HAP-1 (cell line): ENCODE measurements around the gene PLA2G4C.
"Not testable (repeated sequence)": the region's sequence is repeated elsewhere in the genome, so short reads cannot be mapped to it uniquely, and the experiment has no call there.

Experiments
- DNase-seq, 2 experiments: peaks; one replicate each; pipeline ENCODE4 v3.0.0-alpha.2; 2016 to 2020; ENCODE audit warnings: low spot score in 2 of 2
- H3K27me3 ChIP-seq: fragments of 250-450 bp; sonication (Bioruptor Pico); 2 replicates; pipeline ENCODE4 v1.5.1; 2020; ENCODE audit warnings: low read depth, mild to moderate bottlenecking, moderate library complexity
- H3K36me3 ChIP-seq: fragments of 250-450 bp; sonication (Bioruptor Pico); replicated peaks from 2 replicates; pipeline ENCODE4 v1.5.1; 2020; ENCODE audit warnings: mild to moderate bottlenecking
- H3K4me1 ChIP-seq: fragments of 250-450 bp; sonication (Bioruptor Pico); 2 replicates; pipeline ENCODE4 v1.5.1; 2020; ENCODE audit warnings: mild to moderate bottlenecking
- H3K4me3 ChIP-seq: fragments of 250-450 bp; sonication (Bioruptor Pico); 2 replicates; pipeline ENCODE4 v1.5.1; 2020; ENCODE audit warnings: mild to moderate bottlenecking, moderate library complexity
- H3K9me3 ChIP-seq: fragments of 250-450 bp; sonication (Bioruptor Pico); 2 replicates; pipeline ENCODE4 v1.5.1; 2020; ENCODE audit warnings: mild to moderate bottlenecking, moderate library complexity
- in situ Hi-C: fragments of 300-500 bp; cut with MboI; formaldehyde crosslinking; loops from 3 replicates; pipeline ENCODE4 v1.14.3; 2020; ENCODE audit warnings: low sequenced_read_pairs, inconsistent platforms, mixed read lengths

Gene PLA2G4C

GRCh38 chr19:48094129-48094854 lies 16.3 kb downstream of the PLA2G4C start:
- no peaks in the 10 kb centered on the region for H3K9me3 ChIP-seq
- in situ Hi-C loops = no loop called here
- no peaks in the 10 kb centered on the region for H3K27me3 ChIP-seq
- no peak for DNase-seq
- no peaks in the 10 kb centered on the region for H3K4me1 ChIP-seq
- no peak overlapping the region for H3K4me3 ChIP-seq
- no peaks in the 10 kb centered on the region for H3K36me3 ChIP-seq

- H3K27me3 ChIP-seq, H3K9me3 ChIP-seq, H3K4me3 ChIP-seq, H3K4me1 ChIP-seq, in situ Hi-C loops, H3K36me3 ChIP-seq: not testable (repeated sequence)
- peak in 1 of 2 experiments; percentile 27 for DNase-seq
These were observed 19.4 kb downstream of the PLA2G4C start for GRCh38 chr19:48091111-48091718.

DNA sequence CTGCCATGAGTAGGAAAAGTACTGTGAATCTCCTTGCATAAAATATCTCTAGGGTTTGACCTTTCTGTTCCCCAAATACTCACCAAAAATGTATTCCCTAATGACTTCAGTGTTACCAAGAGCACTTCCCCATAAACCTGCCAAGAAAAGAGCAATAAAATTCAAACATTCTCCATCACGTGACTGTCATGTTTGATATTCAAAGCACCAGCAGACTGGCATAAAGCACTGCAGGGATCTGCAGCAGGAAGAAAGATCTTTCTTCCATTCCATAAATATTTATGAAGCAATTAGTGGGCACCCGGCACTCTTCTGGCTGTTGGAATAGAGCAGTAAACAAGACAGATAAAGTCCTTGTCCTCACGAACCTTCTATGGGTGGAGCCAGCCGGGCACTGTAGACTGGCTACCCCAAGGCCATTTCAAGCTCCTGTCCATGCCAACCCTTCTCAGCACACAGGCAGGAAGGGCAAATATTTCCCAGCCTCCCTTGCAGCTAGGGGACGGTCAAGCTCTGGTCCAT lies 20.3 kb downstream of the PLA2G4C start:
- Histone ChIP-seq H3K4me3 (no peak overlapping the region), H3K9me3 (no peaks in the 10 kb centered on the region), H3K4me1 (no peaks in the 10 kb centered on the region), H3K27me3 (no peaks in the 10 kb centered on the region), H3K36me3 (no peaks in the 10 kb centered on the region)
- in situ Hi-C loops = no loop called here
- no peak for DNase-seq

GRCh38 chr19:48088991-48089390 lies 21.6 kb downstream of the PLA2G4C start:
- H3K4me3 ChIP-seq, in situ Hi-C loops, DNase-seq, H3K36me3 ChIP-seq, H3K9me3 ChIP-seq, H3K27me3 ChIP-seq, H3K4me1 ChIP-seq: not testable (repeated sequence)

GRCh38 chr19:48085904-48086864 lies 24.4 kb downstream of the PLA2G4C start:
- peak in 1 of 2 experiments; percentile 23 for DNase-seq
- no peak overlapping the region for H3K4me3 ChIP-seq
- H3K9me3 ChIP-seq = no peaks in the 10 kb centered on the region

GRCh38 chr19:48085076-48085475 lies 25.5 kb downstream of the PLA2G4C start:
- no peak overlapping the region for H3K4me3 ChIP-seq
- in situ Hi-C loops = no loop called here
- no peaks in the 10 kb centered on the region for H3K36me3 ChIP-seq
- no peaks in the 10 kb centered on the region for H3K9me3 ChIP-seq
- DNase-seq = no peak
- H3K27me3 ChIP-seq = no peaks in the 10 kb centered on the region
- no peaks in the 10 kb centered on the region for H3K4me1 ChIP-seq

More at GRCh38 chr19:48085904-48086864, 24.4 kb downstream of the PLA2G4C start:
- H3K4me1 ChIP-seq = no peaks in the 10 kb centered on the region
- no peaks in the 10 kb centered on the region for H3K27me3 ChIP-seq
- H3K36me3 ChIP-seq = no peaks in the 10 kb centered on the region
- in situ Hi-C loops = no loop called here

GRCh38 chr19:48081106-48081505 lies 29.5 kb downstream of the PLA2G4C start:
- in situ Hi-C loops = no loop called here
- DNase-seq = no peak
- Histone ChIP-seq H3K27me3 (0 out of 2 replicates have a peak, but pooled peaks cover 2% of the 10 kb centered on the region), H3K36me3 (no peaks in the 10 kb centered on the region), H3K4me1 (no peaks in the 10 kb centered on the region), H3K4me3 (no peak overlapping the region), H3K9me3 (no peaks in the 10 kb centered on the region)

- H3K4me3 ChIP-seq, H3K4me1 ChIP-seq, H3K9me3 ChIP-seq, H3K27me3 ChIP-seq, DNase-seq, in situ Hi-C loops, H3K36me3 ChIP-seq: not testable (repeated sequence)
These were observed 40.3 kb downstream of the PLA2G4C start for GRCh38 chr19:48070177-48070769.

DNA sequence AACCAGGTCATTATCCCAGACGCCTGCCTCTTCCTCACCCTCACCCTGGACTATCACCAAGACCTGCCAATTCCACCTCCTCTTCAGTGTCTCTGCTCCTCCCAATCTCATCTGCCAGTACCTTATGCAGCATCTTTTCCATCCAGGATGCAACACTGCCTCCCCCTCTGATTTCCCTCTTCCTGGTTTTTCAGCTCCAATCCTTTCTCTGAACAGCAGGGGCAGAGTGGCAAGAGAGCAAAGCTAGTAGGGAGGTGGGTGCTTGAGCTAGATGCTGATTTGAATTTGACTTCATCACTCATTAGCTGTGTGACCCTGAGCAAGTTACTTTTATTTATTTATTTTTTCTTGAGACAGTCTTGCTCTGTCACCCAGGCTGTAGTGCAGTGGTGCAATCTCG lies 41.2 kb downstream of the PLA2G4C start:
- H3K27me3 ChIP-seq = no peaks in the 10 kb centered on the region
- no peaks in the 10 kb centered on the region for H3K36me3 ChIP-seq
- H3K9me3 ChIP-seq = no peaks in the 10 kb centered on the region
- in situ Hi-C loops = no loop called here
- DNase-seq = no peak
- H3K4me1 ChIP-seq = no peaks in the 10 kb centered on the region
- no peak overlapping the region for H3K4me3 ChIP-seq

GRCh38 chr19:48064509-48064908 lies 46.1 kb downstream of the PLA2G4C start:
- DNase-seq = peak in 1 of 2 experiments; percentile 7
- Histone ChIP-seq H3K36me3 (no peaks in the 10 kb centered on the region), H3K27me3 (no peaks in the 10 kb centered on the region), H3K4me3 (no peak overlapping the region), H3K4me1 (no peaks in the 10 kb centered on the region), H3K9me3 (no peaks in the 10 kb centered on the region)
- in situ Hi-C loops = no loop called here

DNA sequence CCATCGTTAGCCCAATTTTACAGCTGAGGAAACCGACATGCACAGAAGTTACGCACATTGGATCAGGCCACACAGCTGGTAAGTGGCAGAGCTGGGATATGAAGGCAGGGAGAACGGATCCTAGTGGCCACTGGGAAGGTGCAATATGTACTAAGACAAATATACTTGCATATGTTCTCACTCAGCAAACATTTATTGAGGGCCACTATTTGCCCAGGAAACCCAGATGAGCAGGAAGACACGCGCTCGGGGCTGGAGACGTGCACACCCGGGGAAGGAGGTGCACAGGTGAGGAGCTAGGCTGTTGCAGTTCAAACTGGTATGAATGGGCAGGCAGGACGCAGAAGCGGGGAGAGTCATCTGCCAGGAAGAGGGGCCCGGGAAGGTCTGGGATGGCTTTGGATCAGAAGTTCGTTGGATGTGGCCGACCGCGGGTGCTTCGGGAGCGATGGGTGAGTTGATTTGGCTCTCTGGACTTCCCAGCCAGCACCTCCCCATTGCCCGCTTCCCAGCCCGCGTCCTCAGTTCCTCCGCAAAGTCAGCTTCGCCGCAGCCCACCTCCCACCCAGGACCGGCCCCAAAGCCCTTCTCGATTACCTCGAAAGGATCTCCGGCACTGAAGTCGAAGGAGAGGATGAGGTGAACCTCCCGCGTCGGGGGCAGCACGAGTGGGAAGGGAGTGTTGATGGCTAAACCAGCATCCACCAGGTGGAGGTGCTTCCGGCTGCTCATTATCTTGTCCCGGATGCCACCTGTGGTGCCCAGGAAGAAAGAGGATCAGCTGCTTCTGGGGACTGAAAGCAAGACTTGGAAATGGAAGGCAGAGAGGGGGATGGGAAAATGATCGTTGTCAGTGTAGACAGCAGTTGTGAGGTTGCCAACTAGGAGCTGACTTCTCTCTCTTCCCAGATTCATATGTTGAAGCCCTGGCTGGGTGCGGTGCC lies 48.9 kb downstream of the PLA2G4C start:
- H3K9me3 ChIP-seq = no peaks in the 10 kb centered on the region
- no peaks in the 10 kb centered on the region for H3K27me3 ChIP-seq
- H3K4me1 ChIP-seq = no peaks in the 10 kb centered on the region
- no peak for DNase-seq
- H3K4me3 ChIP-seq = no peak overlapping the region
- in situ Hi-C loops = no loop called here
- H3K36me3 ChIP-seq = no peaks in the 10 kb centered on the region

DNA sequence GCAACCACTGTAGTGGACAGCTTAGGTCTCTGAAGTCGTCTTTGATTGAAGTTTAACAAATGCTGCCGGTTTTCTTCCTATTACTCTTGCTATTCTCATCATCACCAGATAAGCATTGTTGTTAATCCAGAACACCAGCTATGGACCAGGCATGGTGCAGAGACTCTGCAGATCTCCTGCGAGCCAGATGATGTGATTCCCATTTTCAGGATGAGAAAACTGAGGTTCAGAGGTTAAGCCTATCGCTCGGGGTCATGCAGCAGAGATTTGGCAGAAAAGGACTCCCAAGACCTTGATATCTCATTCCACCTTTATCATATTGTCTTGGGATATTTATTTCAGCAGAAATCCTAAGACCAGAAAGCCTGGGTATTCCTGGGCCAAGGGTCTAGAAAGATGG lies 50.2 kb downstream of the PLA2G4C start:
- no peaks in the 10 kb centered on the region for H3K27me3 ChIP-seq
- DNase-seq = no peak
- H3K9me3 ChIP-seq = no peaks in the 10 kb centered on the region
- H3K4me3 ChIP-seq = no peak overlapping the region
- in situ Hi-C loops = no loop called here
- no peaks in the 10 kb centered on the region for H3K4me1 ChIP-seq
- no peaks in the 10 kb centered on the region for H3K36me3 ChIP-seq
